ENCODE results near the gene FAM168A. TPM values are rescaled to one million over a fixed set of nuclear protein-coding genes. Genes with fewer than 3 reads are reported as not detected.

FAM168A gene
- total RNA-seq, 4 donors from 2014 or later = 17.5 to 43.4 (median 23.3) TPM

GRCh38 chr11:73401924-73402833 lies 195.7 kb downstream of the FAM168A start:
- TF ChIP-seq POLR2A (IDR thresholded peaks at IDR 0.05) (no peak), EP300 (IDR thresholded peaks at IDR 0.05; ENCODE audit: low read depth) (no peak), CTCF (IDR thresholded peaks at IDR 0.05) (no peak), POLR2AphosphoS5 (IDR thresholded peaks at IDR 0.05) (no peak)
- H3K27ac ChIP-seq = no peak overlapping the region
- DNase-seq = no peak
- no peak overlapping the region for H3K4me3 ChIP-seq
- intact Hi-C loops (cut with DNase I; ENCODE audit: low total_unique reads) = no loop called here
- no peaks in the 10 kb centered on the region for H3K36me3 ChIP-seq
- WGBS, 2 donors (ENCODE audit: low coverage in 1 of 2) = 89 to 100% methylated on average over 2 to 15 of the region's 15 CpGs
- no peaks in the 10 kb centered on the region for H3K4me1 ChIP-seq
- H3K27me3 ChIP-seq = no peaks in the 10 kb centered on the region
- in situ Hi-C loops (cut with MboI; ENCODE audit: low pct_ligation_motif_present in 1 of 4, low pct_unique_long_range_greater_than_20kb in 1 of 4, low sequenced_read_pairs in 3 of 4) = loop anchor here in 2 of 4 donors (10.0 kb wide), 1 partner anchor 263 kb away; no protein-coding TSS in a partner anchor
- H3K9me3 ChIP-seq = no peaks in the 10 kb centered on the region

GRCh38 chr11:73401217-73401923 lies 196.5 kb downstream of the FAM168A start:
- TF ChIP-seq POLR2A (IDR thresholded peaks at IDR 0.05) (no peak), EP300 (IDR thresholded peaks at IDR 0.05; ENCODE audit: low read depth) (no peak), POLR2AphosphoS5 (IDR thresholded peaks at IDR 0.05) (no peak), CTCF (IDR thresholded peaks at IDR 0.05) (no peak)
- in situ Hi-C loops (cut with MboI; ENCODE audit: low pct_ligation_motif_present in 1 of 4, low pct_unique_long_range_greater_than_20kb in 1 of 4, low sequenced_read_pairs in 3 of 4) = loop anchor here in 2 of 4 donors (10.0 kb wide), 1 partner anchor 263 kb away; no protein-coding TSS in a partner anchor
- no peak overlapping the region for H3K27ac ChIP-seq
- H3K36me3 ChIP-seq = no peaks in the 10 kb centered on the region
- DNase-seq = no peak
- intact Hi-C loops (cut with DNase I; ENCODE audit: low total_unique reads) = no loop called here
- no peaks in the 10 kb centered on the region for H3K9me3 ChIP-seq
- no peaks in the 10 kb centered on the region for H3K4me1 ChIP-seq
- H3K4me3 ChIP-seq = no peak overlapping the region
- 79% methylated on average over 3 of the region's 3 CpGs; no CpG with 5 or more reads in 1 of the 2 donors for WGBS, 2 donors (ENCODE audit: low coverage in 1 of 2)
- no peaks in the 10 kb centered on the region for H3K27me3 ChIP-seq

GRCh38 chr11:73400293-73400692 lies 197.6 kb downstream of the FAM168A start:
- H3K4me3 ChIP-seq = no peak overlapping the region
- H3K27me3 ChIP-seq = no peaks in the 10 kb centered on the region
- 86 to 87% methylated on average over 1 to 6 of the region's 6 CpGs for WGBS, 2 donors (ENCODE audit: low coverage in 1 of 2)
- intact Hi-C loops (cut with DNase I; ENCODE audit: low total_unique reads) = no loop called here
- no peak overlapping the region for H3K27ac ChIP-seq
- no peaks in the 10 kb centered on the region for H3K36me3 ChIP-seq
- H3K9me3 ChIP-seq = no peaks in the 10 kb centered on the region
- in situ Hi-C loops (cut with MboI; ENCODE audit: low pct_ligation_motif_present in 1 of 4, low pct_unique_long_range_greater_than_20kb in 1 of 4, low sequenced_read_pairs in 3 of 4) = loop anchor here in 2 of 4 donors (10.0 kb wide), 1 partner anchor 265 kb away; no protein-coding TSS in a partner anchor
- no peak for DNase-seq
- no peaks in the 10 kb centered on the region for H3K4me1 ChIP-seq
- TF ChIP-seq POLR2A (IDR thresholded peaks at IDR 0.05) (no peak), EP300 (IDR thresholded peaks at IDR 0.05; ENCODE audit: low read depth) (no peak), POLR2AphosphoS5 (IDR thresholded peaks at IDR 0.05) (no peak), CTCF (IDR thresholded peaks at IDR 0.05) (no peak)

- 89 to 90% methylated on average over 2 to 4 of the region's 4 CpGs for WGBS, 2 donors (ENCODE audit: low coverage in 1 of 2)
Measured at GRCh38 chr11:73399636-73400035, 198.3 kb downstream of the FAM168A start.

More at GRCh38 chr11:73399636-73400035, 198.3 kb downstream of the FAM168A start:
- H3K36me3 ChIP-seq = no peaks in the 10 kb centered on the region
- in situ Hi-C loops (cut with MboI; ENCODE audit: low pct_ligation_motif_present in 1 of 4, low pct_unique_long_range_greater_than_20kb in 1 of 4, low sequenced_read_pairs in 3 of 4) = loop anchor here in 3 of 4 donors (10.0 kb wide), 2 partner anchors 55 to 265 kb away; no protein-coding TSS in a partner anchor
- H3K9me3 ChIP-seq = no peaks in the 10 kb centered on the region
- intact Hi-C loops (cut with DNase I; ENCODE audit: low total_unique reads) = no loop called here
- no peak overlapping the region for H3K4me3 ChIP-seq
- no peaks in the 10 kb centered on the region for H3K27me3 ChIP-seq
- DNase-seq = no peak
- no peaks in the 10 kb centered on the region for H3K4me1 ChIP-seq
- H3K27ac ChIP-seq = no peak overlapping the region
- TF ChIP-seq POLR2AphosphoS5 (IDR thresholded peaks at IDR 0.05) (no peak), CTCF (IDR thresholded peaks at IDR 0.05) (no peak), EP300 (IDR thresholded peaks at IDR 0.05; ENCODE audit: low read depth) (no peak), POLR2A (IDR thresholded peaks at IDR 0.05) (no peak)
